Smooth muscle cell (in vitro differentiated cells): ENCODE results near the gene RAI14. TPM values are rescaled to one million over a fixed set of nuclear protein-coding genes. Genes with fewer than 3 reads are reported as not detected.

Experiments used
- DNase-seq: peaks from one replicate; lab custom pipeline; 2025; ENCODE audit not compliant: unreplicated experiment; lab: John Stamatoyannopoulos, UW
- H2AFZ ChIP-seq: fragments of 200-600 bp; sonication (generic); 2 replicates; pipeline ENCODE4 v1.6.0; 2016; ENCODE audit warnings: antibody characterized with exemption, low read depth, mild to moderate bottlenecking
- H3F3A ChIP-seq: fragments of 200-600 bp; sonication (generic); 2 replicates; pipeline ENCODE4 v1.6.0; 2017; ENCODE audit warnings: antibody characterized with exemption, low read depth
- H3K27ac ChIP-seq: fragments of 200-600 bp; sonication (generic); 2 replicates; pipeline ENCODE4 v1.5.1; 2016; ENCODE audit warnings: low read depth, mild to moderate bottlenecking
- H3K27me3 ChIP-seq: fragments of 200-600 bp; sonication (generic); 2 replicates; pipeline ENCODE4 v1.6.1; 2016; ENCODE audit warnings: low read depth, mild to moderate bottlenecking
- H3K36me3 ChIP-seq: fragments of 200-600 bp; sonication (generic); 2 replicates; pipeline ENCODE4 v1.5.1; 2016; ENCODE audit warnings: low read depth
- H3K4me1 ChIP-seq: fragments of 200-600 bp; sonication (generic); 2 replicates; pipeline ENCODE4 v1.5.1; 2016; ENCODE audit warnings: low read depth
- H3K4me2 ChIP-seq: fragments of 200-600 bp; sonication (generic); 2 replicates; pipeline ENCODE4 v1.6.0; 2016; ENCODE audit warnings: mild to moderate bottlenecking
- H3K4me3 ChIP-seq: fragments of 200-600 bp; sonication (generic); 2 replicates; pipeline ENCODE4 v1.5.1; 2016; ENCODE audit warnings: mild to moderate bottlenecking
- H3K79me2 ChIP-seq: fragments of 200-600 bp; sonication (generic); 2 replicates; pipeline ENCODE4 v1.6.0; 2016; ENCODE audit warnings: low read depth, mild to moderate bottlenecking
- H3K9ac ChIP-seq: fragments of 200-600 bp; sonication (generic); 2 replicates; pipeline ENCODE4 v1.6.0; 2016; ENCODE audit warnings: low read depth
- H3K9me3 ChIP-seq: fragments of 200-600 bp; sonication (generic); replicated peaks from 2 replicates; pipeline ENCODE4 v1.5.1; 2016; ENCODE audit warnings: low read depth
- H4K20me1 ChIP-seq: fragments of 200-600 bp; sonication (generic); 2 replicates; pipeline ENCODE4 v1.6.0; 2016; ENCODE audit warnings: low read depth
- WGBS: methylation state at CpG from one replicate; pipeline ENCODE4 v1.1.7; 2016; ENCODE audit warnings: low lambda C conversion rate; 5-methylcytosine and 5-hydroxymethylcytosine counted together
- polyA plus RNA-seq: library from polyadenylated mRNA; unstranded; fragments of >200 nt; fragmentation: Nextera tagmentation; extraction: Ambion mirVana; gene quantifications from 2 replicates; pipeline ENCODE4 v1.2.1, GENCODE V29; 2016
- total RNA-seq: library from RNA; depleted of rRNA; stranded (reverse); fragments of >200 nt; gene quantifications from 2 replicates; pipeline ENCODE4 v1.2.3, GENCODE V29; 2014
- TF ChIP-seq, protein P1 (sequence below): fragments of 200-600 bp; sonication (generic); IDR thresholded peaks from 2 replicates; pipeline ENCODE4 v1.5.1; 2017; ENCODE audit warnings: borderline replicate concordance, mild to moderate bottlenecking, antibody characterized with exemption; ENCODE audit not compliant: insufficient read depth, poor library complexity, severe bottlenecking

Gene RAI14
- total and polyA plus RNA-seq, 2 experiments from 2014 or later = 111 to 209 TPM

DNA sequence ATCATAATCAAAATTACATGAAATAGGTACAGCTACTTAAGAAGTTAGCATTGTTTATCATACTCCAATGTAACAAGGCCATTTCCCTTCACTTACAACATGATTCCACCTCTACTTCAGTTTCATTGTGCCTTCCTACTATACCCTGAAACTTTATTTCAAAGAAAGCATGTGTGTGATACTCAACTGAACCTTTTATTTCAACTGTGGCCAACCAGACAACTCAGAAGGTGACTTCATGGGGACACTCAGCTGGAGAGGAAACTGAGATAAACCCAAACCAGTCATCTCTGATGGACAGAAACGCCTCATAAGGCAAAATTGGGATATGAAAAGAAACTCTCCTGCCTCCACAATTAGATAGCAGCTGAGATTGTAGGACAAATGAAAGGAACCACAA is 177.0 kb downstream of the RAI14 start:
- no peak for DNase-seq
- Histone ChIP-seq H3K36me3 (peaks cover 32% of the 10 kb centered on the region), H3K9ac (no peak overlapping the region), H3K9me3 (no peaks in the 10 kb centered on the region), H4K20me1 (no peaks in the 10 kb centered on the region), H2AFZ (no peak overlapping the region), H3K79me2 (no peaks in the 10 kb centered on the region), H3K4me2 (no peak overlapping the region), H3K27ac (peak overlapping the region; percentile 1), H3K27me3 (no peaks in the 10 kb centered on the region), H3K4me1 (no peaks in the 10 kb centered on the region), H3F3A (peaks cover 49% of the 10 kb centered on the region), H3K4me3 (no peak overlapping the region)
- WGBS = 96% methylated on average over 1 of the region's 1 CpG
- TF ChIP-seq, protein P1, sequence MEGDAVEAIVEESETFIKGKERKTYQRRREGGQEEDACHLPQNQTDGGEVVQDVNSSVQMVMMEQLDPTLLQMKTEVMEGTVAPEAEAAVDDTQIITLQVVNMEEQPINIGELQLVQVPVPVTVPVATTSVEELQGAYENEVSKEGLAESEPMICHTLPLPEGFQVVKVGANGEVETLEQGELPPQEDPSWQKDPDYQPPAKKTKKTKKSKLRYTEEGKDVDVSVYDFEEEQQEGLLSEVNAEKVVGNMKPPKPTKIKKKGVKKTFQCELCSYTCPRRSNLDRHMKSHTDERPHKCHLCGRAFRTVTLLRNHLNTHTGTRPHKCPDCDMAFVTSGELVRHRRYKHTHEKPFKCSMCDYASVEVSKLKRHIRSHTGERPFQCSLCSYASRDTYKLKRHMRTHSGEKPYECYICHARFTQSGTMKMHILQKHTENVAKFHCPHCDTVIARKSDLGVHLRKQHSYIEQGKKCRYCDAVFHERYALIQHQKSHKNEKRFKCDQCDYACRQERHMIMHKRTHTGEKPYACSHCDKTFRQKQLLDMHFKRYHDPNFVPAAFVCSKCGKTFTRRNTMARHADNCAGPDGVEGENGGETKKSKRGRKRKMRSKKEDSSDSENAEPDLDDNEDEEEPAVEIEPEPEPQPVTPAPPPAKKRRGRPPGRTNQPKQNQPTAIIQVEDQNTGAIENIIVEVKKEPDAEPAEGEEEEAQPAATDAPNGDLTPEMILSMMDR = no peak

DNA sequence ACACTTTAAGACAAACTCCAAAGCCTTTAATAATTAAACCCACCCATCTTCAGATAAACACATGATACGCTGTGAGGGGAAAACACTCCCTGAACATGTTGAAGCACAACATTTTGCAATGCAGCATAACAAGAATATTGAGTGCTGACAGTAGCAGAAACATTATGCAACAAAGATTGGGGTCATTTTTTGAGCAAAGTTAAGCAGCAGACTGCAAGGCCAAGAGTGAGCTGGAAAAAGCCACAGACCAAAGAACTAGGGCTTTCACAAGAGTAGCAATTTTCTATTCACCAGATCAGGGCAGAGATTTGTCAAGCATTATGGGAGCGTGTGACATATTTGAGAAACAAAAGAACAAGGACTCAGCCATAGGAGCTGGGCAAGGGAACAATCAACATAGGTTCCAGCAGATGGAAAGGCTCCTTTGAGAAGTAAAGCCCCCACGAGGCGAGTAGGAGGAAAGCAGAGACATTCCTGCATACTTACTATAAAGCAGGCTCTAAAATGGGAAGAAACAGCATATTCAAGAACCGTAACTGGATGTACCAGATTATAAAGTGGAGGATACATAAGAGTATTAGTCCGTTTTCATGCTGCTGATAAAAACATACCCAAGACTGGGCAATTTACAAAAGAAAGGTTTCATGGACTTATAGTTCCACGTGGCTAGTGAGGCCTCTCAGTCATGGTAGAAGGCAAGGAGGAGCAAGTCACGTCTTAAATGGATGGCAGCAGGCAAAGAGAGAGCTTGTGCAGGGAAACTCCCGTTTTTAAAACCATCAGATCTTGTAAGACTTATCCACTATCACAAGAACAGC is 178.1 kb downstream of the RAI14 start:
- H3K4me1 ChIP-seq = no peaks in the 10 kb centered on the region
- DNase-seq = no peak

DNA sequence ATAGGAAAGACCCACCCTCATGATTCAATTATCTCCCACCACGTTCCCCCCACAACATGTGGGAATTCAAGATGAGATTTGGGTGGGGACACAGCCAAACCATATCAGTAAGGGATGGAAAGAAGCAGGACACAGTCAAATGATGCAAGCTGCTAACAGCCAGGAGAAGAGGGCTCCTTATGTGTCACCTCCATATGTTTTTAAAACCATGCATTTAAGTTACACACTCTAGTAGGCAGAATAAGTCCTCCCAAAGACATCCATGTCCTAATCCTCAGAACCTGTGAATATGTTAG is 178.6 kb downstream of the RAI14 start:
- WGBS = 87% methylated on average over 1 of the region's 1 CpG
- TF ChIP-seq, protein P1 = no peak
- H3F3A ChIP-seq = peaks cover 55% of the 10 kb centered on the region
- H3K4me1 ChIP-seq = no peaks in the 10 kb centered on the region
- H3K9ac ChIP-seq = no peak overlapping the region
- no peaks in the 10 kb centered on the region for H4K20me1 ChIP-seq
- no peak overlapping the region for H3K4me2 ChIP-seq
- no peaks in the 10 kb centered on the region for H3K27me3 ChIP-seq
- H3K27ac ChIP-seq = no peak overlapping the region
- no peak for DNase-seq
- H3K4me3 ChIP-seq = no peak overlapping the region
- H3K9me3 ChIP-seq = no peaks in the 10 kb centered on the region
- H3K79me2 ChIP-seq = no peaks in the 10 kb centered on the region
- peaks cover 21% of the 10 kb centered on the region for H3K36me3 ChIP-seq
- no peak overlapping the region for H2AFZ ChIP-seq

More for the DNA sequence above, 178.1 kb downstream of the RAI14 start:
- Histone ChIP-seq H3K4me3 (no peak overlapping the region), H3K36me3 (peaks cover 24% of the 10 kb centered on the region), H3F3A (peaks cover 55% of the 10 kb centered on the region), H3K4me2 (no peak overlapping the region), H2AFZ (no peak overlapping the region), H3K9ac (no peak overlapping the region), H3K27me3 (no peaks in the 10 kb centered on the region), H3K27ac (peak overlapping the region; percentile 18), H3K9me3 (no peaks in the 10 kb centered on the region), H4K20me1 (no peaks in the 10 kb centered on the region), H3K79me2 (no peaks in the 10 kb centered on the region)
- TF ChIP-seq, protein P1 = no peak
- WGBS = 69% methylated on average over 9 of the region's 9 CpGs

DNA sequence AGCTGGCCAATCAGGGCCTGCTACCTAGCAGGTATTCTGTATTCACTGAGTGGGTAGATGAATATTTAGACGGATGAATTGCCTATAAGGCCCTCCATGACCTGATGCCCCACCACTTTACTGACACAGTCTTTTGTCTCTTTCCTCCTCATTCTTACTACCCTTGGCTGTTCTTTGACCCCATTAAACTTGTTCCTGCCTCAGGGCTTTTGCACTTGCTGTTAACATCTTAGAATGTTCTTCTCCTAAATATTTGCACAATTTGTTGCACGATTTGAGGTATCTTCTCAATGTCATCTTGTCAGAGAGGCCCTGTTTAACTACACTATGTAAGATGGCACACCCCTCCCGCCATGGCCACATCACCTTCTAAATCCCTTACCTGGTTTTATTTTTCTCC is 179.5 kb downstream of the RAI14 start:
- no peak overlapping the region for H2AFZ ChIP-seq
- peaks cover 55% of the 10 kb centered on the region for H3F3A ChIP-seq
- no peak overlapping the region for H3K4me2 ChIP-seq
- no peak overlapping the region for H3K9ac ChIP-seq
- H3K27me3 ChIP-seq = no peaks in the 10 kb centered on the region
- TF ChIP-seq, protein P1 = no peak
- H3K4me1 ChIP-seq = no peaks in the 10 kb centered on the region
- no peak for DNase-seq
- no peaks in the 10 kb centered on the region for H3K79me2 ChIP-seq
- no peaks in the 10 kb centered on the region for H3K9me3 ChIP-seq
- WGBS = 92% methylated on average over 3 of the region's 3 CpGs
- H4K20me1 ChIP-seq = no peaks in the 10 kb centered on the region
- no peak overlapping the region for H3K4me3 ChIP-seq
- H3K36me3 ChIP-seq = peaks cover 16% of the 10 kb centered on the region
- H3K27ac ChIP-seq = no peak overlapping the region
